ES-I3 (cell line): ENCODE data around the gene HAVCR2.

Source experiments
- H3K36me3 ChIP-seq: 2 replicates; pipeline ENCODE4 v1.6.1; 2013; ENCODE audit warnings: mild to moderate bottlenecking, low read length, control low read depth, moderate library complexity; ENCODE audit not compliant: insufficient read depth
- H3K4me1 ChIP-seq: 2 replicates; pipeline ENCODE4 v1.6.1; 2013; ENCODE audit warnings: mild to moderate bottlenecking, control low read depth, low read length; ENCODE audit not compliant: insufficient read depth
- H3K9ac ChIP-seq: 2 replicates; pipeline ENCODE4 v1.6.1; 2013; ENCODE audit warnings: low read depth, mild to moderate bottlenecking, low read length, moderate library complexity
- H3K9me3 ChIP-seq: 2 replicates; pipeline ENCODE4 v1.6.1; 2013; ENCODE audit warnings: mild to moderate bottlenecking, low read length, moderate library complexity; ENCODE audit not compliant: control insufficient read depth, insufficient read depth

The HAVCR2 gene

GRCh38 chr5:157115502-157115901, 6.7 kb upstream of the HAVCR2 start:
- Histone ChIP-seq H3K9ac (no peak overlapping the region), H3K36me3 (no peaks in the 10 kb centered on the region), H3K9me3 (no peaks in the 10 kb centered on the region), H3K4me1 (no peaks in the 10 kb centered on the region)

DNA sequence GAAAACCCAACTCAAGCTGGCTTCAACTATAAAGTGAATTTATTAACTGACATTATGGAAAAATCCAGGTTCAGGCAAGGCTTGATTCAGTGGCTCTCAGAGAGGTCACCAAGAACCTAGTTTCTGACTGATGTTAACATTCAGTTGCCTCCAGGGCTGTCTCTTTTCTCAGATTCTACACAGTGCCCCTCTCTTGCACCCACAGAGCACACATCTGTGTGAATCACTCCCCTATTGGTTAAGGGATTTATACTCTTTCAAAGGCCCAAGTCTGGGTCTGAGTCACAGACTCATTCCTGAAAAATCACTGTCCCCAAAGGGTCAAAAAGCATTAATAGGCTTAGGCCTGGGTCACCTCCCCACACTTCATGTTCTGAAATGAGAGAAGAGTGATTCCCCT, 6.2 kb upstream of the HAVCR2 start:
- H3K9me3 ChIP-seq: no peaks in the 10 kb centered on the region
- H3K9ac ChIP-seq: no peak overlapping the region
- H3K4me1 ChIP-seq: no peaks in the 10 kb centered on the region
- no peaks in the 10 kb centered on the region for H3K36me3 ChIP-seq

- H3K9me3 ChIP-seq: no peaks in the 10 kb centered on the region
These were observed 4.2 kb upstream of the HAVCR2 start for GRCh38 chr5:157113002-157113401.

DNA sequence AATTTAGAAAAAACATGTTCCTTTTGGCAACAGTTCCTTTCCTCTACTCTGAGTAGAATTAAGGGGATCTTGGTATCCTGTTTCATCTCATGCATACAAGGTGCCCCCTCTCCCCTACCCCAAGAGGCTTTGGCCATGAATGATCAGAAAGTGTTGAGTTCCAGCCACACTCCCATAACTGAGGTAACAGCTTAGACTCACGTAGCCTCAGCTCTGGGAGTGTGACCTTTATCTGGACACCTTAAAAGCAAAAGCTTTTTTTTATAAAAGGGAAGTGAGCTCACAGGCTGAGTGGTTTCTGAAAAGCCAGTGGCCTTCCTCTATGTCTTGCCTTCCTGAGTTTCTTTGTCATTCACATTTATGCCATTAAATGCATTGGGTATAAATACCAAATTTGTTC, 900 bp upstream of the HAVCR2 start:
- Histone ChIP-seq H3K36me3 (no peaks in the 10 kb centered on the region), H3K4me1 (no peaks in the 10 kb centered on the region), H3K9me3 (no peaks in the 10 kb centered on the region), H3K9ac (no peak overlapping the region)

More at GRCh38 chr5:157113002-157113401, 4.2 kb upstream of the HAVCR2 start:
- H3K9ac ChIP-seq: no peak overlapping the region
- H3K36me3 ChIP-seq: no peaks in the 10 kb centered on the region
- no peaks in the 10 kb centered on the region for H3K4me1 ChIP-seq

- Histone ChIP-seq H3K4me1 (no peaks in the 10 kb centered on the region), H3K9me3 (no peaks in the 10 kb centered on the region), H3K9ac (no peak overlapping the region), H3K36me3 (no peaks in the 10 kb centered on the region)
These were observed 1.3 kb downstream of the HAVCR2 start for GRCh38 chr5:157107508-157107907.

- Histone ChIP-seq H3K9ac (no peak overlapping the region), H3K4me1 (no peaks in the 10 kb centered on the region), H3K9me3 (no peaks in the 10 kb centered on the region), H3K36me3 (no peaks in the 10 kb centered on the region)
These were observed 2.0 kb downstream of the HAVCR2 start for GRCh38 chr5:157106630-157107461.

- no peaks in the 10 kb centered on the region for H3K4me1 ChIP-seq
- no peaks in the 10 kb centered on the region for H3K36me3 ChIP-seq
- no peak overlapping the region for H3K9ac ChIP-seq
These were observed 8.6 kb downstream of the HAVCR2 start for GRCh38 chr5:157100140-157100679.

DNA sequence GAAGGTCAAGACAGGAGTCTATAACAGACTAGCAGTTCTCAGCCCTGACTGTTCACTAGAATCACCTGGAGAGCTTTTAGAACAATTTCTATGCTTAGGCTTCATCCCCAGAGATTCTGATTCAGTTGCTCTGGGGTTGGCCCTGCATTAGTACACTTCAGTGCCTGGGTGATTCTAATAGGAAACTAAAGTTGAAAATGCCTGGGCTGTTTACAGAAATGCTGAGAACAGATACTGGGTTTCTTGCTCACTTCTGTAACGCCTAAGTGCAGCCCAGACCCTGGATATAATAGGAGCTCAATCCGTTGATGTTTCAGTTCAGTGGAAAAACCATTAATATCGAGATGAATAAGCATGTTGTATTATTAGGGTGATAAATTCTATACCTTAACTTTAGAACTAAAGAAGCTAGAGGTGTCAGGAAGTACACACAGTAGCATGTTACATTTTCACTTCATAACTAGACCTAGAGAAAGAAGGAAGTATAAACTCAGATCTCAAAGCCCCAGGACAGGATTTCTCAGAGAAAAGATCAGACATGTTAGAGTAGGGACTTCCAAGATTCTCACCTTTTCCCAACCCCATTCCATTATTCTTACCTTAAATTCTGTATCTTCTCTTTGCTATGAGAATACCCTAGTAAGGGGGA, 20.4 kb downstream of the HAVCR2 start:
- Histone ChIP-seq H3K9ac (no peak overlapping the region), H3K4me1 (no peaks in the 10 kb centered on the region), H3K36me3 (no peaks in the 10 kb centered on the region), H3K9me3 (no peaks in the 10 kb centered on the region)

More at GRCh38 chr5:157100140-157100679, 8.6 kb downstream of the HAVCR2 start:
- no peaks in the 10 kb centered on the region for H3K9me3 ChIP-seq

DNA sequence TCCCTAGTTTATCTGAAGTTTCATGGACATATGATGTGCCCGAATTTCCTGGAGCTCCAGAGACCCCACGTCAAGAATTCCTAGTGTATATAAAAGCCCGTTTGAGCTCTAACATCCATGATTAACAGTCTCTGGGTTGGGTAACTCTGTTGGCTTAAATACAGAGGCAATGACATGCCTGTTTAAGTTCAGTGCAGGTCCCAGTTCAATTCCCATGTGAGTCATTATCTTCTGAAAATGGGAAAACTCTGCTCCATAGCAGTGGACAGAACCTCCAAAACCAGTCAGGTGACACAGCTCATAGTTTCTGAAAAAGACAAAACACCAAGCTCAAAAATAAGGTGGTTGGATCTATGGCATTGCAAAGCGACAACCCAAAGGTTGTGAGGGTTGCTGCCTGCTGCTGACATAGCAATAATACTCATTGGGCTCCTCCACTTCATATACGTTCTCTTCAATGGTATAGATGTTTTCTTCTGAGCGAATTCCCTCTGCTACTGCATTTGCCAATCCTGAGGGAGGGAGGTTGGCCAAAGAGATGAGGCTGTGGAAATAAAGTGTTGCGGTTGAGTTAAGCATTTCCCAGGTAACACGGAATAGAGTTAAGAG, 22.0 kb downstream of the HAVCR2 start:
- Histone ChIP-seq H3K36me3 (no peaks in the 10 kb centered on the region), H3K9me3 (no peaks in the 10 kb centered on the region), H3K9ac (no peak overlapping the region), H3K4me1 (no peaks in the 10 kb centered on the region)

DNA sequence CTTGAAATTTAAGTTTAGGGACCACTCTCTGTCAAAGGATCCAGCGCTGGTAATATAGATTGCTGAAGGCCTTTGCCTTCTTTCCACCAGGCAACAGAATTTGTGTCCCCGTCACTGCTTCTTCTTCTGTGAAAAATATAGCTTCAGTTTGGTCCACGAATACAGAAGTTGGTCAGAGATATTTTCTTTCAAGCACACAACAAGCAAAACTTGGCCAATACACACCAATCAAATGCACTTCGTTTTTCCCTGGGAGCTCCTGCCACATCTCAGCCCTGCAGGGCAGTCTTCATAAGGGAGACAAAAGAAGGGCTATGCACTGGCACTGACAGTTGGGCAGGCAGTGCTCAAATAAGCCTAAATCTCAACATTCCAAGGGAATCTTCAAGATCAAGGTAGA, 22.9 kb downstream of the HAVCR2 start:
- Histone ChIP-seq H3K4me1 (no peaks in the 10 kb centered on the region), H3K9me3 (no peaks in the 10 kb centered on the region), H3K9ac (no peak overlapping the region), H3K36me3 (no peaks in the 10 kb centered on the region)

GRCh38 chr5:157080286-157080685, 28.6 kb downstream of the HAVCR2 start:
- Histone ChIP-seq H3K9me3 (no peaks in the 10 kb centered on the region), H3K4me1 (no peaks in the 10 kb centered on the region), H3K36me3 (no peaks in the 10 kb centered on the region), H3K9ac (no peak overlapping the region)

DNA sequence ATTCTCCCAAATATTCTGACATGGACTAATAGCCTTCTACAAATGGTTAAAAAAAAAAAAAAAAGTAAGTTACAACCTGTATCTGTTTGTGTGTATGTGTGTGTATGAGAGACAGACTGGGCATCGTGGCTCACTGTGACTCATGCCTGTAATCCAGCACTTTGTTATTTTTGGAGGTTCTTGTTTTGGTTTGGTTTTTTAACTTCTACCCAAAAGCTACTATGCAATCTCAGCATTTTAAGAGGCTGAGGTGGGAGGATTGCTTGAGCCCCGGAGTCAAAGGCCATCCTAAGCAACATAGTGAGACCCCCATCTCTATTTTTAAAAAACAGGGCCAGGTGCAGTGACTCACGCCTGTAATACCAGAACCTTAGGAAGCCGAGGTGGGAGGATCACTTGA, 32.3 kb downstream of the HAVCR2 start:
- Histone ChIP-seq H3K9me3 (no peaks in the 10 kb centered on the region), H3K9ac (no peak overlapping the region), H3K4me1 (no peaks in the 10 kb centered on the region), H3K36me3 (no peaks in the 10 kb centered on the region)

DNA sequence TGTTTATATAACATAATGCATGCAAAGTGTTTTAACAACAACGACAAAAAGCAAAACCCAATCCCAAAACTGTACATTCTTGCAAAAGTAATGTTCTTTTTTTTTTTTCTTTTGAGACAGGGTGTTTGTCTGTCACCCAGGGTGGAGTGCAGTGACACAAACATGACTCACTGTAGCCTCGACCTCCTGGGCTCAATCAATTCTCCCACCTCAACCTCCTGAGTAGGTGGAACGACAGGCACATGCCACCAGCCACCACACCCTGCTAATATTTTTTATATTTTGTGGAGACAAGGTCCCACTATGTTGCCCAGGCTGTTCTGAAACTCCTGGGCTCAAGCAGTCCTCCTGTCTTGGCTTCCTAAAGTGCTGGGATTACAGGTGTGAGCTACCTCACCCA, 36.3 kb downstream of the HAVCR2 start:
- Histone ChIP-seq H3K9ac (no peak overlapping the region), H3K4me1 (no peaks in the 10 kb centered on the region), H3K9me3 (no peaks in the 10 kb centered on the region), H3K36me3 (no peaks in the 10 kb centered on the region)

GRCh38 chr5:157069949-157070348, 38.9 kb downstream of the HAVCR2 start:
- H3K4me1 ChIP-seq: no peaks in the 10 kb centered on the region; the same call in 1 of the 2 replicates
- no peak overlapping the region for H3K9ac ChIP-seq
- no peaks in the 10 kb centered on the region for H3K9me3 ChIP-seq
- no peaks in the 10 kb centered on the region for H3K36me3 ChIP-seq
